Retina (tissue), 1 donor: ENCODE data around the gene HEPHL1.
"Not testable (repeated sequence)": the region's sequence is repeated elsewhere in the genome, so short reads cannot be mapped to it uniquely, and the experiment has no call there.

Experiments
- DNase-seq: peaks from one replicate; pipeline ENCODE4 v3.0.0-alpha.2; 2016

HEPHL1 gene

GRCh38 chr11:94020777-94021481 is at the start of gene HEPHL1:
Gene HEPHL1 (plus strand): TSS chr11:94021354. CDS start chr11:94021369, 15 bp downstream.
- no peak for DNase-seq

GRCh38 chr11:93972790-93973189 is 48.4 kb upstream of the HEPHL1 start:
- DNase-seq: no peak

DNA sequence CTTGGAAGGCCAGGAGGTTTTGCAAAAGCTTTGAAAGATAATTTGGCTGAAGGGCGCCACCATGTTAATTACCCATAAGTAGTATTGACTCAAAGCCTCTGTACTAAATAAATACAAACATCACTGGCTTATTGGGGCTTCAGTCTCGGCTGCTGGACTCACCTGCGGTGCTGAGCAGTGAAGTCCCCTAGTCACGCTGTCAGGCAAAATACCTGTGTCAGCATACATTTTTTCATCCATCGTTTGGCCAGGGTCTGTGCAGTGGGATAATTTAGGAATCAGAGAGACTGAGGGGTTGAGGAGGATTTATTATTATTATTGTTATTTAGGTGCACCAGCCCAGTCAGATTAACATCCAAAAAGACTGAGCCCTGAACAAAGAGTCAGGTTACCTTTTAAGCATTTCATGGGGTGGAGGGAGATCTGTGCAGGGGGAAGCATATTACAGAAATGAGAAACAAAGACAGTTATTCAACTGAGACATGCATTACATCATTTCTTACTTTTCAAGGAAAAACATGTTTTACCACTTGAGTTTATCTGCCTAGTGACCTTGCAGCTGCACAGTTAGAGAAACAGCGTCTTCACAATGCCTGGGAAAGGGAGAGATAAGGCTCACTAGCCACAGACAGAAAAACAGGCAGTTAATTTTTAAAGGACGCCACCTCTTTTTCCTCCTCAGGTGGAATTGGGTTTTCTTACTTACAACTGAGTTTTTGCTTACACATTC is 47.7 kb upstream of the HEPHL1 start:
- not testable (repeated sequence) for DNase-seq

DNA sequence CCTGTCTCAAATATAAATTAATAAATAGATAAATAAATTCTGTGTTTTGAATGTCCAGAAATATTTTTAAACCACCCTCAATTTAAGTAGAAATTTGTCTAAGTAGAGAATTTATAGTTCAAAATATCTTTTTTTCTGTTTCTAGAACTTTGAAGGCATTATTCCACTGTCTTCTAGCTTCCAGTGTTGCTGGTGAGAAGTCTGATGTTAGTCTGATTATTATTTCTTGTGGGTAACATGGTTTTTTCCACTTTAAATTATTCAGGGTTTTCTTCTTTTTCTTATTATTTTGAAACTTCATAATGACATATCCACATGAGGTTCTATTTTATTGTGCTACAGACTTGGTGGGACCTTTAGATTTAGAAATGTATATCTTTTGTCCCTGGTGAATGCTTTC is 46.4 kb upstream of the HEPHL1 start:
- DNase-seq: no peak

- not testable (repeated sequence) for DNase-seq
These were observed 44.4 kb upstream of the HEPHL1 start for GRCh38 chr11:93976577-93977254.

DNA sequence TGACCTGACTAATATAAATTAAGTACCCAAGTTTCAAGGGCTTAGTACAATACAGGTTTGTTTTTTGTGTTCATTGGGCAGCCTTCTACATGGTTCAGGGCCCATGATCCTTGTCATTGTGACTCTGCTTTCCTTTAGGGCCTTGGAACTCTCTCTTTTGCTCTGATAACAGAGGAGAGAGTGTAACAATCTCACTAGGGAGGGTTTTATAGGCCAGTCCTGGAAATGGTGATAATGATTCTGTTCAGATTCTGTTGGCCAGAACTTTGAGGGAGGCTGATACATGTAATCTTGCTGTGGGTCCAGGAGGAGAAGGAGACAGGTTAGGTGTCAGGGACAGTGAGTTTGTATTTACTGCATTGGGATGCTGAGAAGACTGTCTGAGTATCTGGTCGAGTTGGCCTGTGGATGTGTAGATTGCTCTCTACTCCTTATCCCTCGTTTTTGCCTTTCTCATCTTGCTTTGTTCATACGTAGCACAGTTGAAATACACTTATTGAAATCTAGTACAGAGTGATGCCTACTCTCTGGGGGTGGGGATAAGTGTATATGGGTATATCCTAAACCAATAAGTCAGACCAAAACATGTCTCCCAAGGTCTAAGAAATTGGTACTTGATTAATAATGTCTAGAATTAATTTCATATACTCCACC is 37.5 kb upstream of the HEPHL1 start:
- DNase-seq: no peak

GRCh38 chr11:93984196-93984567 is 37.0 kb upstream of the HEPHL1 start:
- no peak for DNase-seq

DNA sequence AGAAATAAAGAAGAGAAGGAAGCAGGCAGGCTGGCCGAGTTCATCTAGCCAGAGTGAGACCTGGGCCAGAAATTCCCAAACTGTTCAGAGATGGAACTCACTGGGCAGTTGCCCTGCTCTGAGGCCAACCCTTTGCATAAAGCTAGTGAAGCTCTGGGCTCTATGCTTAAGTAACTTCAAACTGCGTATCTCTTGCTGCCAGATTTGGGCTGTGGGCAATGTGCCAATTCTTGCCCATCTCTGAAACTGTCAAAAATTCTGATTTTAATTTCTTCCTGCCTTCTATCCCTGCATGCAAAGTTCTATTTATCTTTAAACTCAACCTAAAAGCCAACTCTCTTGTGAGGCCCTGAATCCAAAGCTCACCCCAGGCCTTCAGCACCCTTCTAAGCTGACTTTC is 36.2 kb upstream of the HEPHL1 start:
- no peak for DNase-seq

DNA sequence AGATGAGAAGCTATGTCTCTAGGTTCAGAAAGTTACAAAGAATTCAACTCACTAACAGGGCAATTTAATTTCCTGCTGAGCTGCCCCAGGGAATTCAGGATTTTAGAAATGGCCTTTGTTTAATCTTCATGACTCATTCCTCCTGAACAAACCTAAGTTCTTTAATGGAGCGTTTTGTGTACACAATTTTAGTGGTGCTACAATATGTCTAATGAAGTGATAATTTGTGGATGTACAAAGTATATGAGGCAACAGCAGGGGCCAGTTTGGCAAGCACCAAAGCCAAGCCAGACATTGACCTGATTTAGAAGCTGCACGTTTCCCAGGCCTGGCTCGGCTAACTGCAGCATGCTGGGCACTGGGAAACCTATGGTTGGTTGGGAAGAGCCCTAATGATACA is 34.4 kb upstream of the HEPHL1 start:
- no peak for DNase-seq

GRCh38 chr11:93988455-93988854 is 32.7 kb upstream of the HEPHL1 start:
- no peak for DNase-seq

DNA sequence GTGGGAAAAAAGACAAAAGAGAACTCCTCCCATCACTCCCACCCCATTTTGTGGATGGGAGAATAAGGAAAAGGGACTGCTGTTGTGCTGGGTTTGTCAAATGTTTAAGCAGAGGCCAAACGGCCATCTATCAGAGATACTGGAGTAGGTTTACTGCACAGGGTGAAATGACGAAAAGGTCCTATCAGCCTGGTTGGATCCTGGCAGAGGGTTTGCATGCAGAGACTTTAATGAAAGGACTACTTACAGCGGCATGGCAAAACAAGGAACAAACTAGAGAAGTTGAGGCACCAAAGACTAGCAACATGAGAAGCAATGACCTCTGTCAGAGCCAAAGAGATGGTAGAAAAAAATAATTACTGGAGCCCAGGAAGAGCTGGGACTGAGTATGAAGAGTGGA is 32.2 kb upstream of the HEPHL1 start:
- DNase-seq: no peak

DNA sequence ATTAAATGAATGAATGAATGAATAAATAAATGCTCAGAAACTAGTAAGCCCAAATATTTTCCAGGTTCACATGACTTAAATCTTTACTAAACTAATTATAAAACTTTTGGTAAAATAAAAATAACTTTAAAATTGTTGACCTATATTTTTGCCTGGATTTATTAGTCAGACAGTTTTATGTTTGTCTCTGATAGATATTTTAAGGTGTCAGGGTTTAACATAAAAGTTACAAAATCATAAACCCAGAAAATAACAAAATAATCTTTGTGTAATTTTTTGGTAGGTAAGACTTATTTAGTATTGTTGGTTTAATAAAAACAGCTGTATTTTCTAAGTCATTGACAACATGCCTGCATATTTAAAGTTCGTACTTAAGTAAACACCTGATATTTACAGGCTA is 27.4 kb upstream of the HEPHL1 start:
- DNase-seq: no peak

DNA sequence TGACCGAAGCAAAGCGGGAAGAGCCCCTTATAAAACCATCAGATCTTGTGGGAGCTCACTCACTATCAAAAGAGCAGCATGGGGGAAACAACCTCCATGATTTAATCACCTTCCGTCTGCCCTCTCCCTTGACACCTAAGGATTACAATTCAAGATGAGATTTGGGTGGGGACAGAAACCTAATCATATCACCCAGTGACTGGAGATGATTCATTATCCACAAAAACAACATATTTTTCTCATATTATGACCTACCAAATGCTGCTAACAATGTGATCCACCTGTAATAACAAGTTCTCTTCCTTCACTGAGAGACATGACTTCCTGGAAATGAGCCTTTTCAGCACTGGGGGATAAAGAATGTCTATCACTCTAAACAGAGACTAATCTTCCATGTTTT is 23.4 kb upstream of the HEPHL1 start:
- no peak for DNase-seq

DNA sequence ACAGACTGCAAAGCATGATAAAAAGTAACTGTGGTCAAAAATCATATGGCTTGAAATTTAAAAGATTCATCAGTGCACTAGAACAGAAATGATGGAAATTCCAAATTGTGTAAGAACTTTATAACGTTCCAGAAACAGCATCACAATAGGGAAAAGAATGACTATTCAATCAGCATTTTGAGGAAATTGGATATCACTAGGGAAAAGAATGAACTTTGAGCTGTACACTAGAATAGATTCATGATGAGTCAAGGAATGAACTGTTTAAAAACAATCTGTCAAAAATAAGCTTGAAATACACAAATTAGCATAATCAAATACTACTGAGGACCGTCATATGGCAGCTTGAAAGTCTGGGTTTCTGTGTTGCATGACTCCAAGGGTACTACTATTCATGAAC is 20.5 kb upstream of the HEPHL1 start:
- no peak for DNase-seq

DNA sequence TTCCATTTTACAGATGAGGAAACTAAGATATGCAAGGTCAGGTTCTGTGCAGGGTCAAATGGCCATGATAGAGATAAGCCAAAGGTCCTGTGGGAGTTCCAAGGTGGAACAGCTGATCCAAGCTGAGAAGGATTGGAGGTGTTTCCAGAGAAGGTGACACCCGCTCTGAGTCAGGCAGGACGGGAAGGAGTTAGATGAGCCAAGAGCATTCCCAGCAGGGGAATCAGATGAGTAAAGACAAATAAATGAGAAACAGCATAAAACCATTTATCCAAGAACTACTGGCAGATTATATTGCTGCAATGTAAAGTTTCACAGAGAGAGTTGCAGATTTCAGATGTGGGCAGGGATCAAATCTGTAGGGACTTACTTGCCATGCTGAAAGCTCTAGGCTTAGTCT is 18.9 kb upstream of the HEPHL1 start:
- no peak for DNase-seq

GRCh38 chr11:94007426-94007825 is 13.7 kb upstream of the HEPHL1 start:
- no peak for DNase-seq

- DNase-seq: no peak
These were observed 13.2 kb upstream of the HEPHL1 start for GRCh38 chr11:94007906-94008305.

DNA sequence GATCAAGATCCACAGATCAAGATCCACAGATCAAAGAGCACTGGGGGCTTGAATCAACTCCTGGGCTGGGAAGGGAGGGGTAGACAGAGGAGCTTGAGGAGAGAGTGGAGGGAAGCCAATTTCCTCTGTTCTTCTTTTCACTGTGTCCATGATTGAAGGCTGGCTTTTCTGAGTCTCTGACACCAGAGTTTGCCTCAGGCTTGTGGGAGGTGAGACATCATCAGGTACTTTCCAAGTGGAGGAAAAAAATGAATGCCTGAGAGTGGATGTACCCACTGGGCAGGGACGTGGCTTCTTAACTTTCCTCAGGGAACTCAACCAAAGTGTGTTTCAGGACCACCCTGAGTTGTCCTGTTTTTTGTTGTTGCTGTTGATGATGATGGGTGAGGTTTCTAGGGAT is 11.0 kb upstream of the HEPHL1 start:
- no peak for DNase-seq

GRCh38 chr11:94011478-94011877 is 9.7 kb upstream of the HEPHL1 start:
- DNase-seq: no peak

DNA sequence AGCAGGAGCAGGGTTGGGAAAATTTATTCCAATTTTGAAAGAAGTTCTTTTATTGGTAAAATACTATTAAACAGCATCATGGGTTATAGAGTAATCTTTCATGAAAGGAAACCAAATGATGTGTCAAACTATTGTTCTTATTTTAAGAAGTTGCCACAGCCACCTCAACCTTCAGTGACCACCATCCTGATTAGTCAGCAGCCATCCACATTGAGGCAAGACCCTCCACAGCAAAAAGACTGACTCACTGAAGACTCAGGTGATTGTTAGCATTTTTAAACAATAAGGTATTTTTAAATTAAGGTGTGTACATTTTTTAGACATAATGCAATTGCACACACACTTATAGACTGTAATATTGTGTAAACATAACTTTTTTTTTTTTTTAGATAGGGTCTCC is 3.7 kb upstream of the HEPHL1 start:
- DNase-seq: no peak

- no peak for DNase-seq
These were observed 2.4 kb upstream of the HEPHL1 start for GRCh38 chr11:94018721-94019120.

- DNase-seq: no peak
These were observed 2.7 kb downstream of the HEPHL1 start for GRCh38 chr11:94023856-94024255.

- no peak for DNase-seq
These were observed 3.4 kb downstream of the HEPHL1 start for GRCh38 chr11:94024547-94024946.
